ENCODE results near the gene CCDC28B. TPM values are rescaled to one million over a fixed set of nuclear protein-coding genes. Genes with fewer than 3 reads are reported as not detected.

CCDC28B gene
- total and polyA plus RNA-seq, 9 donors = 2.3 to 9.4 (median 6.2) TPM

DNA sequence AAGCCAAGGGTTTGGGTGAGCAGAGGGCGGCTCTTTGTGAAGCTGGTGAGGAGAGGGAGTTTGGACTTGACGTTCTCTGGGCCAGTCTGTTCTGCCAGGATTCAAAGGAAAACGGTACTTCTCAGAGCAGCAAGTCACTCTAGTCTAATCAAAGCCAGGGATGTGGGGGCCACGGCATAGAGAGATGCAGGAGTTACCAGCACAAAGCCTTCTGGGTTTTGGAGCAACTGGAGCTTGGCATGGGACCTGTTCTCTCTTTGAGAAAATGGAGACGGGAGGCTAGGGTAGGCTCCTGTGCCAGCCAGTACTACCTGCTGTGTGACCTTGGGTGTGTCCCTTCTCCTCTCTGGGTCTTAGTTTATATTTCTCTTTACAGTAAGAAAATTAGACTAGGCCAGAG is 18.8 kb upstream of the CCDC28B start:
- Histone ChIP-seq H3K36me3 (no peaks in the 10 kb centered on the region), H3K9me3 (no peaks in the 10 kb centered on the region), H3K4me1 (ENCODE audit: insufficient read depth) (peaks cover 11% of the 10 kb centered on the region), H3K27ac (no peak overlapping the region), H3K27me3 (no peaks in the 10 kb centered on the region), H3K4me3 (no peak overlapping the region)
- intact Hi-C loops (cut with DNase I) = no loop called here
- WGBS, 3 donors = 62 to 73% (median 64%) methylated on average over 5 of the region's 5 CpGs
- DNase-seq = no peak
- TF ChIP-seq, protein P1, sequence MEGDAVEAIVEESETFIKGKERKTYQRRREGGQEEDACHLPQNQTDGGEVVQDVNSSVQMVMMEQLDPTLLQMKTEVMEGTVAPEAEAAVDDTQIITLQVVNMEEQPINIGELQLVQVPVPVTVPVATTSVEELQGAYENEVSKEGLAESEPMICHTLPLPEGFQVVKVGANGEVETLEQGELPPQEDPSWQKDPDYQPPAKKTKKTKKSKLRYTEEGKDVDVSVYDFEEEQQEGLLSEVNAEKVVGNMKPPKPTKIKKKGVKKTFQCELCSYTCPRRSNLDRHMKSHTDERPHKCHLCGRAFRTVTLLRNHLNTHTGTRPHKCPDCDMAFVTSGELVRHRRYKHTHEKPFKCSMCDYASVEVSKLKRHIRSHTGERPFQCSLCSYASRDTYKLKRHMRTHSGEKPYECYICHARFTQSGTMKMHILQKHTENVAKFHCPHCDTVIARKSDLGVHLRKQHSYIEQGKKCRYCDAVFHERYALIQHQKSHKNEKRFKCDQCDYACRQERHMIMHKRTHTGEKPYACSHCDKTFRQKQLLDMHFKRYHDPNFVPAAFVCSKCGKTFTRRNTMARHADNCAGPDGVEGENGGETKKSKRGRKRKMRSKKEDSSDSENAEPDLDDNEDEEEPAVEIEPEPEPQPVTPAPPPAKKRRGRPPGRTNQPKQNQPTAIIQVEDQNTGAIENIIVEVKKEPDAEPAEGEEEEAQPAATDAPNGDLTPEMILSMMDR (IDR thresholded peaks at IDR 0.05) = no peak
- TF ChIP-seq POLR2A (IDR thresholded peaks at IDR 0.05) (no peak), EP300 (IDR thresholded peaks at IDR 0.05) (no peak)

DNA sequence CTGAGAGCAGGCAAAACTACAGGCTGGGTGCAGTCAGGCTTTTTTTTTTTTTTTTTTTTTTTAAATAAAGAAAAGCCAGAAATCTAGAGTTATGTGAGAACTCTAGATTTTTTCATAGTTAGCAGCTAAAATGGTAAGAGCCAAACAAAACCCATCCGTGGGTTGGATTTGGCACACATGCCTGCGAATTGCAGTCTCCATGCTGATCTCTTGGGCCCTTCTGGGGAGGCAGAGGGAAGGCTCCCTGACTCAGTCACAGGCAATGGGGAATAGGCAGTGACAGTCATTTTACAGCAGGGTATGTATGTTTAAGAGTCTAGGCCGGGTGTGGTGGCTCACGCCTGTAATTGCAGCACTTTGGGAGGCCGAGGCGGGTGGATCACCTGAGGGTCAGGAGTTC is 18.3 kb upstream of the CCDC28B start:
- no peak for TF ChIP-seq POLR2A (IDR thresholded peaks at IDR 0.05)
- TF ChIP-seq, protein P1 (IDR thresholded peaks at IDR 0.05) = no peak
- no peak for TF ChIP-seq EP300 (IDR thresholded peaks at IDR 0.05)
- no peaks in the 10 kb centered on the region for H3K36me3 ChIP-seq
- no peak for DNase-seq
- H3K4me3 ChIP-seq = no peak overlapping the region
- H3K27me3 ChIP-seq = no peaks in the 10 kb centered on the region
- H3K4me1 ChIP-seq (ENCODE audit: insufficient read depth) = peaks cover 11% of the 10 kb centered on the region
- WGBS, 3 donors = 77 to 83% (median 82%) methylated on average over 6 of the region's 6 CpGs
- H3K27ac ChIP-seq = no peak overlapping the region
- H3K9me3 ChIP-seq = no peaks in the 10 kb centered on the region
- intact Hi-C loops (cut with DNase I) = no loop called here

DNA sequence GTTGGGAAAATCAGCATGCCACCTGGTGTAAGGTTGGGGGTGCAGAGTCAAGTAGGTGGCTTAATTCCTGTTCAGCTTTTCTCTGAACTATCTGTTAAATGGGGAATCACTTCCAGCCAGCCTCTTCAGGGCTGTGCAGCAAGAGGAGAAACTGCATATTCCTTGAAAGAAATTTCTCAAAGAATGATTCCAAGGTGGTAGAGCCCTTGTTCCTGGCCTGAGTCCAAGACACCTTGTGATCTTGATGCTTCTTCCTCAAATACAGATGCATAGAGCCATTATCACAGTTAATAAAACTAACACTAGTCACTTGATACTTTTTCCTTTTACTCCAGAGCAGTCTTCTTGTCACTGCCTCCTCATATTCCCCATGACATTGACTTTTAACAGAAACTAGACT is 15.7 kb upstream of the CCDC28B start:
- no peaks in the 10 kb centered on the region for H3K27me3 ChIP-seq
- no peak overlapping the region for H3K27ac ChIP-seq
- no peaks in the 10 kb centered on the region for H3K36me3 ChIP-seq
- H3K9me3 ChIP-seq = no peaks in the 10 kb centered on the region
- H3K4me1 ChIP-seq (ENCODE audit: insufficient read depth) = peaks cover 11% of the 10 kb centered on the region
- intact Hi-C loops (cut with DNase I) = loop anchor here in 1 of 4 donors (5.0 kb wide), 1 partner anchor 47 kb away; no protein-coding TSS in a partner anchor
- no peak for DNase-seq
- TF ChIP-seq EP300 (IDR thresholded peaks at IDR 0.05) = no peak
- TF ChIP-seq, protein P1 (IDR thresholded peaks at IDR 0.05) = no peak
- TF ChIP-seq POLR2A (IDR thresholded peaks at IDR 0.05) = no peak
- no peak overlapping the region for H3K4me3 ChIP-seq

DNA sequence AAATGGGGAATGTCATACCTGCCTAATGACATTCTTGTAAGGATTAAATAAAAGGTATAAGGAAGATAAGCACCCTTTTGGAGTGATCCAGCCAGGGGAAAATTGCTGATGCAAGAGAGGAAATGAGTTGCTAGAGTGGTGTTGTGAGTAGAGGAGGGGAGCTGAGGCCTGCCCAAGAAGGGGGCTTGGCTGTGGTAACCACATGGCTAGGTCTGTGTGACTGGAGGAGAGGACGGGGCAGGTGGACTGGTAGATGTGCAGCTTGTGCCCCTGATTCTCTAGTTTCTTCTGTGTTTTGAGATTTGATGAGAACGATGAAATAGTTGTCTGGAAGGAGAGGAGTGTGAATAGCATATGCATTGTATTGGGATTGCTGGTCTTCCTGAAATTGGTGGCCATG is 14.3 kb upstream of the CCDC28B start:
- no peaks in the 10 kb centered on the region for H3K27me3 ChIP-seq
- no peaks in the 10 kb centered on the region for H3K36me3 ChIP-seq
- H3K4me3 ChIP-seq = no peak overlapping the region
- TF ChIP-seq POLR2A (IDR thresholded peaks at IDR 0.05) (no peak), EP300 (IDR thresholded peaks at IDR 0.05) (no peak)
- TF ChIP-seq, protein P1 (IDR thresholded peaks at IDR 0.05) = no peak
- intact Hi-C loops (cut with DNase I) = loop anchor here in 1 of 4 donors (5.0 kb wide), 1 partner anchor 49 kb away; no protein-coding TSS in a partner anchor
- DNase-seq = no peak
- H3K27ac ChIP-seq = no peak overlapping the region
- H3K4me1 ChIP-seq (ENCODE audit: insufficient read depth) = peaks cover 7% of the 10 kb centered on the region
- H3K9me3 ChIP-seq = no peaks in the 10 kb centered on the region
- WGBS, 3 donors = 88 to 90% (median 89%) methylated on average over 2 of the region's 2 CpGs

All from ovary (tissue), 9 donors.